ENCODE measurements around the gene TNPO3.

The TNPO3 gene

GRCh38 chr7:129089521-129090212, 34.8 kb upstream of the TNPO3 start:
- no peak for DNase-seq
- no peaks in the 10 kb centered on the region for H3K9me3 ChIP-seq
- intact Hi-C loops (cut with DNase I; ENCODE audit: low total_unique reads), result loop anchor here (10.0 kb wide), 1 partner anchor 185 kb away; no protein-coding TSS in a partner anchor
- H3K27ac ChIP-seq, result no peak overlapping the region
- no peaks in the 10 kb centered on the region for H3K36me3 ChIP-seq
- TF ChIP-seq, protein P1, sequence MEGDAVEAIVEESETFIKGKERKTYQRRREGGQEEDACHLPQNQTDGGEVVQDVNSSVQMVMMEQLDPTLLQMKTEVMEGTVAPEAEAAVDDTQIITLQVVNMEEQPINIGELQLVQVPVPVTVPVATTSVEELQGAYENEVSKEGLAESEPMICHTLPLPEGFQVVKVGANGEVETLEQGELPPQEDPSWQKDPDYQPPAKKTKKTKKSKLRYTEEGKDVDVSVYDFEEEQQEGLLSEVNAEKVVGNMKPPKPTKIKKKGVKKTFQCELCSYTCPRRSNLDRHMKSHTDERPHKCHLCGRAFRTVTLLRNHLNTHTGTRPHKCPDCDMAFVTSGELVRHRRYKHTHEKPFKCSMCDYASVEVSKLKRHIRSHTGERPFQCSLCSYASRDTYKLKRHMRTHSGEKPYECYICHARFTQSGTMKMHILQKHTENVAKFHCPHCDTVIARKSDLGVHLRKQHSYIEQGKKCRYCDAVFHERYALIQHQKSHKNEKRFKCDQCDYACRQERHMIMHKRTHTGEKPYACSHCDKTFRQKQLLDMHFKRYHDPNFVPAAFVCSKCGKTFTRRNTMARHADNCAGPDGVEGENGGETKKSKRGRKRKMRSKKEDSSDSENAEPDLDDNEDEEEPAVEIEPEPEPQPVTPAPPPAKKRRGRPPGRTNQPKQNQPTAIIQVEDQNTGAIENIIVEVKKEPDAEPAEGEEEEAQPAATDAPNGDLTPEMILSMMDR (IDR thresholded peaks at IDR 0.05), result no peak
- no peaks in the 10 kb centered on the region for H3K4me1 ChIP-seq
- peaks cover 0 to 12% of the 10 kb centered on the region in 2 donors for H3K27me3 ChIP-seq
- no peak overlapping the region for H3K4me3 ChIP-seq

- H3K4me3 ChIP-seq, result no peak overlapping the region
- TF ChIP-seq, protein P1 (IDR thresholded peaks at IDR 0.05), result no peak
- H3K36me3 ChIP-seq, result no peaks in the 10 kb centered on the region
- intact Hi-C loops (cut with DNase I; ENCODE audit: low total_unique reads), result no loop called here
- H3K27me3 ChIP-seq, result peaks cover 0 to 12% of the 10 kb centered on the region in 2 donors
- H3K4me1 ChIP-seq, result no peaks in the 10 kb centered on the region
- H3K9me3 ChIP-seq, result no peaks in the 10 kb centered on the region
- H3K27ac ChIP-seq, result no peak overlapping the region
- DNase-seq, result no peak
Measured at GRCh38 chr7:129084801-129085551, 30.1 kb upstream of the TNPO3 start.

- intact Hi-C loops (cut with DNase I; ENCODE audit: low total_unique reads), result no loop called here
- peaks cover 0 to 15% of the 10 kb centered on the region in 2 donors for H3K27me3 ChIP-seq
- no peak overlapping the region for H3K4me3 ChIP-seq
- DNase-seq, result no peak
- TF ChIP-seq, protein P1 (IDR thresholded peaks at IDR 0.05), result no peak
- H3K36me3 ChIP-seq, result no peaks in the 10 kb centered on the region
- no peak overlapping the region for H3K27ac ChIP-seq
- no peaks in the 10 kb centered on the region for H3K4me1 ChIP-seq
- no peaks in the 10 kb centered on the region for H3K9me3 ChIP-seq
Measured at GRCh38 chr7:129083525-129083924, 28.6 kb upstream of the TNPO3 start.

DNA sequence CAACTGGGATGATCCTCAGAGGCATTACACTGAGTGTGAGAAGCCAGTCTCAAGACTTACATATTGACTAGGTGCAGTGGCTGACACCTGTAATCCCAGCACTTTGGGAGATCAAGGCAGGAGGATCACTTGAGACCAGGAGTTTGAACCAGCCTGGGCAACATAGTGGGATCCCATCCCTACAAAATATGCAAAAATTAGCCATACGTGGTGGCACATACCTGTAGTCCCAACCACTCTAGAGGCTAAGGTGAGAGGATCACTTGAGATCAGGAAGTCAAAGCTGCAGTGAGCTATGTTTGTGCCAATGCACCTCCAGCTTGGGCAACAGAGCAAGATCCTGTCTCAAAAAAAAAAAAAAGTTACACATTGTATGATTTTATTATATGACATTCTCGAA, 23.5 kb upstream of the TNPO3 start:
- Histone ChIP-seq H3K36me3 (no peaks in the 10 kb centered on the region), H3K9me3 (no peaks in the 10 kb centered on the region), H3K27ac (no peak overlapping the region), H3K4me3 (no peak overlapping the region), H3K4me1 (no peaks in the 10 kb centered on the region), H3K27me3 (peaks cover 0 to 9% of the 10 kb centered on the region in 2 donors)
- TF ChIP-seq, protein P1 (IDR thresholded peaks at IDR 0.05), result no peak
- intact Hi-C loops (cut with DNase I; ENCODE audit: low total_unique reads), result no loop called here
- DNase-seq, result no peak

GRCh38 chr7:129076886-129077285, 22.0 kb upstream of the TNPO3 start:
- peaks cover 0 to 9% of the 10 kb centered on the region in 2 donors for H3K27me3 ChIP-seq
- H3K4me1 ChIP-seq, result no peaks in the 10 kb centered on the region
- no peaks in the 10 kb centered on the region for H3K9me3 ChIP-seq
- intact Hi-C loops (cut with DNase I; ENCODE audit: low total_unique reads), result no loop called here
- no peaks in the 10 kb centered on the region for H3K36me3 ChIP-seq
- H3K27ac ChIP-seq, result no peak overlapping the region
- TF ChIP-seq, protein P1 (IDR thresholded peaks at IDR 0.05), result no peak
- H3K4me3 ChIP-seq, result no peak overlapping the region
- DNase-seq, result no peak

Data from tibial artery (tissue), 4 donors.